Esophagus mucosa (tissue), 1 donor: Measurements from ENCODE around the gene C8A. TPM values are rescaled to one million over a fixed set of nuclear protein-coding genes. Genes with fewer than 3 reads are reported as not detected.

Experiments used
- ATAC-seq: fragments of 200-7000 bp; cut with Tn5 transposase; one replicate; pipeline ENCODE4 v1.9.1; 2020
- total RNA-seq: library from RNA; stranded (reverse); gene quantifications from one replicate; pipeline ENCODE4 v1.2.4, GENCODE V29; 2023
- donor health status: DM: yes; HTN: yes; CAD: no.

Gene C8A
- total RNA-seq, 1 donor from 2014 or later, result not detected

GRCh38 chr1:56837244-56837939 lies 17.2 kb upstream of the C8A start:
- ATAC-seq, result no peak

GRCh38 chr1:56838759-56839158 lies 15.8 kb upstream of the C8A start:
- ATAC-seq, result no peak

- no peak for ATAC-seq
Measured at GRCh38 chr1:56843544-56843943, 11.1 kb upstream of the C8A start.

- ATAC-seq, result no peak
Measured at GRCh38 chr1:56844545-56845136, 10.0 kb upstream of the C8A start.

GRCh38 chr1:56845343-56845742 lies 9.3 kb upstream of the C8A start:
- ATAC-seq, result no peak

- no peak for ATAC-seq
Measured at GRCh38 chr1:56849750-56850149, 4.8 kb upstream of the C8A start.

- ATAC-seq, result no peak
Measured at GRCh38 chr1:56850411-56850810, 4.2 kb upstream of the C8A start.

- ATAC-seq, result no peak
Measured at GRCh38 chr1:56850922-56851321, 3.7 kb upstream of the C8A start.

- ATAC-seq, result no peak
Measured at GRCh38 chr1:56852476-56852875, 2.1 kb upstream of the C8A start.

- no peak for ATAC-seq
Measured at GRCh38 chr1:56855190-56855589, 593 bp downstream of the C8A start.

- no peak for ATAC-seq
Measured at GRCh38 chr1:56856186-56856585, 1.6 kb downstream of the C8A start.

GRCh38 chr1:56859287-56859686 lies 4.7 kb downstream of the C8A start:
- ATAC-seq, result no peak

GRCh38 chr1:56863265-56863992 lies 8.8 kb downstream of the C8A start:
- ATAC-seq, result no peak

GRCh38 chr1:56864430-56864829 lies 9.8 kb downstream of the C8A start:
- ATAC-seq, result no peak

GRCh38 chr1:56866656-56867055 lies 12.1 kb downstream of the C8A start:
- ATAC-seq, result no peak

GRCh38 chr1:56867491-56867890 lies 12.9 kb downstream of the C8A start:
- peak; percentile 72 for ATAC-seq

GRCh38 chr1:56868761-56869160 lies 14.2 kb downstream of the C8A start:
- ATAC-seq, result no peak

- ATAC-seq, result no peak
Measured at GRCh38 chr1:56872597-56872996, 18.0 kb downstream of the C8A start.

GRCh38 chr1:56873213-56873612 lies 18.6 kb downstream of the C8A start:
- no peak for ATAC-seq

GRCh38 chr1:56874689-56875088 lies 20.1 kb downstream of the C8A start:
- no peak for ATAC-seq

GRCh38 chr1:56877973-56878372 lies 23.4 kb downstream of the C8A start:
- ATAC-seq, result no peak

GRCh38 chr1:56880774-56881173 lies 26.2 kb downstream of the C8A start:
- no peak for ATAC-seq

- no peak for ATAC-seq
Measured at GRCh38 chr1:56881417-56881816, 26.8 kb downstream of the C8A start.

GRCh38 chr1:56890229-56890628 lies 35.6 kb downstream of the C8A start:
- ATAC-seq, result no peak
